ENCODE results near the gene PAFAH1B1. TPM values are rescaled to one million over a fixed set of nuclear protein-coding genes. Genes with fewer than 3 reads are reported as not detected.
A peak's percentile ranks its signal among the peaks of the same experiment; 100 is the strongest.

PAFAH1B1 gene
- total and polyA plus RNA-seq, 2 donors (not counting 3 experiments of a cell fraction or from before 2014, with no cell fraction given): 46.5 to 158 TPM

GRCh38 chr17:2709183-2709661 is 115.8 kb downstream of the PAFAH1B1 start:
- DNase-seq (ENCODE audit: low read depth, low spot score) (no peak), FAIRE-seq (no peak)
- Histone ChIP-seq H3K9me1 (replicated peaks; ENCODE audit: control insufficient read depth, extremely low read depth, insufficient read depth, low read length) (no peaks in the 10 kb centered on the region), H3K79me2 (ENCODE audit: control insufficient read depth, insufficient read depth, low read length) (peaks cover 69% of the 10 kb centered on the region), H3K27ac (ENCODE audit: insufficient read depth, low read depth, low read length) (no peak overlapping the region), H2AFZ (ENCODE audit: low read depth, low read length) (no peak overlapping the region), H3K36me3 (ENCODE audit: control insufficient read depth in 2 of 2, extremely low read depth in 1 of 2, insufficient read depth in 2 of 2, low read length in 2 of 2) (no peaks in the 10 kb centered on the region), H3K9me3 (replicated peaks; ENCODE audit: control insufficient read depth, insufficient read depth, low read length) (no peaks in the 10 kb centered on the region), H3K4me2 (ENCODE audit: insufficient read depth, low read length) (no peak overlapping the region), H3K4me1 (ENCODE audit: control insufficient read depth, extremely low read depth, insufficient read depth, low read length) (peaks cover 19% of the 10 kb centered on the region), H3K27me3 (ENCODE audit: control insufficient read depth in 2 of 2, insufficient read depth in 2 of 2, low read length in 2 of 2) (no peaks in the 10 kb centered on the region), H4K20me1 (replicated peaks; ENCODE audit: control insufficient read depth, extremely low read depth, insufficient read depth, low read length) (no peaks in the 10 kb centered on the region), H3K4me3 (replicated peaks in 1 of 3; ENCODE audit: insufficient read depth in 1 of 3, low read depth in 1 of 3, low read length in 3 of 3) (no peak overlapping the region), H3K9ac (replicated peaks; ENCODE audit: extremely low read depth, insufficient read depth, low read length) (no peak overlapping the region)
- no peak for TF ChIP-seq MYC (IDR thresholded peaks at IDR 0.05; ENCODE audit: low read depth, low read length)
- CTCF ChIA-PET: interaction anchor here (1.7 to 2.0 kb wide), 2 partner anchors 9 to 304 kb away, joined by 6 to 8 read pairs; no protein-coding TSS in a partner anchor
- BruUV-seq (replicated peaks): no TSS peak
- intact Hi-C loops (cut with micrococcal nuclease): no loop called here
- POLR2A ChIA-PET: no interaction called here
- dilution Hi-C loops (cut with MboI; ENCODE audit: extremely low pct_ligation_motif_present, low sequenced_read_pairs): no loop called here

DNA sequence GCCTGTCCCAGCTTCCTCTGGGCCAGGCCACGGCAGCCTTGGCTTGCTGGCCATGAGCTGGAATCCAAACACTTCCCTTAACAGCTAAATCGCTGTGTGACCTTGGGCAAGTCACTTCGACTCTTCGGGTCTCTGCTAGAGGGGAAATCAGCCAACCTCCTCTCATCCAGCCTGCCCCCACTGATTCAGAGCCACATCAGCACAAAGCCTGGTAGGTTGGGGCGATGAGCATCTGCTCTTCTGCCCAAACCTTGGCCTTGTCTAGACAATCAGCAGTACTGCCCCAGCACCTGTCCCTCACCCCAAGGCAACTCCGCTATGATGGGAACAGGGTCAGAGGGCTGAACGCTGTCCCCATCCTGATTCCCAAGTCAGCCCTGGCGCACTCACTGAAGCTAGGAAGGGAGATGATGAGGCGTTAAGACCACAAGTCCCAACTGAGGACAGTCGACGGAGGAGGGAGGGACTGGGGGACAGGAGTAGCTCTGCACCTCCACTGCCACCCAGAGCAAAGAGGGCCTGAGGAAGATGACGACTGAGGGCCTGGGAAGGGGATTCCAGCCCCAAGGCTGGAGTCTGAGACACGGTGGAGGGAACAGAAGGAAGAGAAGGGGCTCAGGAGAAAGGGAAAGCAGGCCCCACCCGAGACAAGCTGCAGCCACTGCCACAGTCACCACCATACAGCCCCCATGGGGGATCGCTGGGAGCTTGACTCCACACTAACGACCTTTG is 116.8 kb downstream of the PAFAH1B1 start:
- peak overlapping the region; percentile 58 for H3K9ac ChIP-seq (replicated peaks; ENCODE audit: extremely low read depth, insufficient read depth, low read length)
- no peaks in the 10 kb centered on the region for H3K27me3 ChIP-seq (ENCODE audit: control insufficient read depth in 2 of 2, insufficient read depth in 2 of 2, low read length in 2 of 2)
- H3K9me1 ChIP-seq (replicated peaks; ENCODE audit: control insufficient read depth, extremely low read depth, insufficient read depth, low read length): no peaks in the 10 kb centered on the region
- no peak for TF ChIP-seq POLR2AphosphoS5 (IDR thresholded peaks at IDR 0.05; ENCODE audit: insufficient read depth, low read depth, low read length)
- no peak for TF ChIP-seq CTCF (IDR thresholded peaks at IDR 0.05; ENCODE audit: extremely low read depth in 1 of 2, insufficient read depth in 1 of 2, low read depth in 1 of 2, low read length in 2 of 2)
- TF ChIP-seq, protein P1, sequence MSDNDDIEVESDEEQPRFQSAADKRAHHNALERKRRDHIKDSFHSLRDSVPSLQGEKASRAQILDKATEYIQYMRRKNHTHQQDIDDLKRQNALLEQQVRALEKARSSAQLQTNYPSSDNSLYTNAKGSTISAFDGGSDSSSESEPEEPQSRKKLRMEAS (IDR thresholded peaks at IDR 0.05; ENCODE audit: insufficient read depth, insufficient read length): no peak
- TF ChIP-seq GATA2 (IDR thresholded peaks at IDR 0.05; ENCODE audit: insufficient read depth, insufficient read length, low read depth, low read length): no peak
- peak overlapping the region; percentile 71 for H3K4me2 ChIP-seq (ENCODE audit: insufficient read depth, low read length)
- dilution Hi-C loops (cut with MboI; ENCODE audit: extremely low pct_ligation_motif_present, low sequenced_read_pairs): no loop called here
- DNase-seq (ENCODE audit: low read depth, low spot score): peak; percentile 12
- H3K9me3 ChIP-seq (replicated peaks; ENCODE audit: control insufficient read depth, insufficient read depth, low read length): no peaks in the 10 kb centered on the region
- H3K79me2 ChIP-seq (ENCODE audit: control insufficient read depth, insufficient read depth, low read length): peaks cover 61% of the 10 kb centered on the region
- no peak overlapping the region for H2AFZ ChIP-seq (ENCODE audit: low read depth, low read length)
- no peaks in the 10 kb centered on the region for H3K36me3 ChIP-seq (ENCODE audit: control insufficient read depth in 2 of 2, extremely low read depth in 1 of 2, insufficient read depth in 2 of 2, low read length in 2 of 2)
- intact Hi-C loops (cut with micrococcal nuclease): no loop called here
- POLR2A ChIA-PET: no interaction called here
- BruUV-seq (replicated peaks): TSS peak; percentile 55
- no peaks in the 10 kb centered on the region for H4K20me1 ChIP-seq (replicated peaks; ENCODE audit: control insufficient read depth, extremely low read depth, insufficient read depth, low read length)
- FAIRE-seq: no peak
- CTCF ChIA-PET: interaction anchor here (1.7 to 2.0 kb wide), 2 partner anchors 10 to 303 kb away, joined by 6 to 8 read pairs; no protein-coding TSS in a partner anchor
- peak overlapping the region; percentile 64 to 80 (median 70) for H3K4me3 ChIP-seq (replicated peaks in 1 of 3; ENCODE audit: insufficient read depth in 1 of 3, low read depth in 1 of 3, low read length in 3 of 3)
- no peak overlapping the region for H3K27ac ChIP-seq (ENCODE audit: insufficient read depth, low read depth, low read length)
- H3K4me1 ChIP-seq (ENCODE audit: control insufficient read depth, extremely low read depth, insufficient read depth, low read length): peaks cover 19% of the 10 kb centered on the region
